HuH-7 (cell line): ENCODE results near the gene DAD1.

Experiments used
- DNase-seq: peaks from one replicate; pipeline ENCODE4 v3.0.0; 2011; ENCODE audit warnings: low spot score

DAD1 gene

GRCh38 chr14:22517117-22517720 is 71.8 kb downstream of the DAD1 start:
- no peak for DNase-seq

- no peak for DNase-seq
Measured at GRCh38 chr14:22515929-22516328, 73.1 kb downstream of the DAD1 start.
